ENCODE measurements around the gene FOXL2.

FOXL2 gene

DNA sequence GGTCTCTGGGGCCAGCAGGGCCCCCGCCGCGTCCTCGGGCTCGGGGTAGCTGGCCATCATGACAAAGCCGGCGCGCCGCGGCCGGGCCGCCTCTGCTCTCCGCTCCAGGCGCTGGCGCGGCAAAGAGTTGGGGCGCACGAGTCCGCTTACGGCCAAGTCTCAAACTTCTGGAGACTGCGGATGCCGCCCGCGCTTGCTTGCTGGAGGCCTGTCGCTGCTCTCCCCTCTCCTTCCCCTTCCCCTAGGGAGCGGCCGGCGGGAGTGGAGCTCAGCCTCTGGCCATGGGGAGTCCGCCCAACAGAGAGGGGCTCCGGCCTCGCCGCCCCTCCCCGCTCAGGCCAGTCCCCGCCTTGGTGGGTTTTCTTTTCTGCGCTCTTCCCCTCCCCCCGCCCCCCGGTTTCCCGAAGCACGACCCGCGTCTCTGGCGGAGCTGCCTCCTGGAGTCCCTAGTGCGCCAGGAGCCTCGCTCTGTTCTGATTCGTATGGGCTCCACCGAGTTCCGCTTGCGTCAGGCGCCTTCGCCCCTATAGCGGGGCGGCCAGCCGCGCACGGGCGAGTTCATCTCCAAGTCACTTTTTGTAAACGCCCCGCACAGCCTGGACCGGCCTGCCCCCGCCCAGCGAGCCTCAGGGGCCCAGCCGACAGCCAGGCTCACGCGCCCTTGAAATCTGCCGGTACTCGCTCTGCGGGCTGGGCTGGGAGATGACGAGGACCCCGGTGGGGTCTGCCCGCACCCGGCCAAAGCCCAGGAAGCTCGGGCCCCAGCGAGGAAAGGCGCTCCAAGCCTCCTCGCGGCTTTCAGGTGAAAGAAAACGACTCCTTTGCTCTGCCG is at the start of gene FOXL2, which contains the start of gene FOXL2NB:
FOXL2 (minus strand) TSS at position 475 of the 832 bp plus-strand sequence; CDS start at position 60, 415 bp downstream.
FOXL2NB (plus strand) TSS at position 555 of the 832 bp plus-strand sequence; CDS start at position 703, 148 bp downstream.
- DNase-seq, result no peak

DNA sequence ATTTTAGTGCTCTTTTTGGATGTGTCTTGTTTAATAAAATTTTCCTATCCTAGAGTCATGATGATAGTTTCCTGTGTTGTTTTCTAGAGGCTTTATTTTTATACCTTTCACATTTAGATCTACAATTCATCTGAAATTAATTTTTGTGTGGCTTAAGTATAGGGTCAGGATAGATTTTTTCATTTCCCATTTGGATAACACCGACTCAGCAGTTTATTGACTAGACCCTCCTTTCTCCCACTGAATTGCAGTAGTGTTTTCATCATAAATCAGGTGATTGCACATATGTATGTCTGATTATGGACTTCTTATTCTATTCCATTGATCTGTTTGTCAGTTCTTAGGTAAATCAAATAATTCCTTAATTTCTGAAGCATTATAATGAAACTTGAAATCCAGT is 48.8 kb upstream of the FOXL2 start:
- no peak for DNase-seq

DNA sequence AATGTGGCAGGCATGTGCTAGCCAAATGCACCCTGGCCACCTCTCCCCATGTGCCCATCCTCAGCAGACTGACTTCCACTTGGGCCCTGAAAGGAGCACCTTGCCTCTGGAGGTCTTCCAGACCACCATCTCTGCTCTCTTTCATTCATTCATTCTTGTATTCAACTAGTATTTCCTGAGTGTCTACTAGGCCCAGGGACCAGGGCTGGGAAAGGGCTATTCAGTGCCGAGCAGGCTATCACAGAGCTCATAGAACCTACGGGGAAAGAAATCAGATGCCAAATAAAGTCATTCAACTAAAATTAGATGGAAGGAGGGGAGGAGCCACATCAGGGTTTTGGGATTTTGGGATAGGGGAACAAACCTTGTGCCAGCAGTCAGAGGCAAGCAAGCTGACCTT is 40.2 kb upstream of the FOXL2 start:
- DNase-seq, result no peak

DNA sequence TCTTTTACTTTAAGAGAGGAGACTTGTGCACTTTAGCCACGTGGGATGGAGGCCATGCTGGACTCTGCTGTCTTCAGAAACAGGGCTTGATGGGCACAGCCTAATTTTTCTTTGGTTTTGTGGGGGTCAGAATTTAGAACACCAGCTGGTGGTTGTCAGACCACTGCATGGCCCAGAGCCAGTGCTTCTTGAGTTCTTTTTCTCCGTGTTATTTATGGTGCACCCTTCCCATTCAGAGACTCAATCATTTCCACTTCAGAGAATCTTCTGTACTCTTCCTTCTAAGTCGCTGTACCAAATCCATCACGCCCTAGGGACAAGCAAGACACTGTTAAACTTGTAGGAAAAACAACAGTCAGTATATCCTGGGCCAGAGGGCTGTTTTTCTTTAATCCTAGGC is 39.0 kb upstream of the FOXL2 start:
- DNase-seq, result no peak

DNA sequence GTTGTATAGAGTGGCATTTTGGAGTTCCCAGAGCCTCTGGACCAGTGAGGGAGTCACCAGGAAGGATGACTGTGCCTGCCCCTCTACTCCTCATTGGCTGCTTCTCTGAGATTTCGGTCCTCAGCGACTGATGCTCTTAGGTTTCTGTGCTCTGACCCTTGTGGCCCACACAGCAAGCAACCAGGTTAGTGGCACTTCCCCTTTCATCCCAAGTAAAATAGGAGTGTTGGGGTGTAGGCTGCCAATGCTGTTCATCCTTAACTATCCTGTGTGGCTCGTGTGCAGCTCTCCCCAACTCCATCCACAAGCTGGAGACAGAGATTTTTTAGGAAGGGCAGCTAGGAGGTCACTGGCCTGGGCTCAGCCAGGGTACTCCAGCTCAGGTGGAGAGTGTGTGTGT is 37.9 kb upstream of the FOXL2 start:
- DNase-seq, result no peak

DNA sequence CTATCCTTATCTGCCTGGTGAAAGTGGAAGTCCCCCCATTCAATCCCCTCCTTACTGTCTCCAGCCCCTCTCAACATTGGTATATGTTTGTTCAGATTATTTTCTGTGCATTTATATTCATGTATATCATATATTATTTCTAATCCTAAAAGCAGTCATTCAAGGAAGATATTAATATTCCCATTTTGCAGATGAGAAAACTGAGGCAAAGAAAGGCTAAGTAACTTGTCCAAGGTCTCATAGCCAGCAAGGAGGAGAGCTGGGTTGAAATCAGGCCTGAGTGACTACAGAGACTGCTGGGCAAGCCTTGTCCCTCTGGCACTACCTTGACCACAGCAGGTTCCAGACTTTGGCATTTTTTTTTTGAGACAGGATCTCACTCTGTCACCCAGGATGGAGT is 29.1 kb upstream of the FOXL2 start:
- no peak for DNase-seq

DNA sequence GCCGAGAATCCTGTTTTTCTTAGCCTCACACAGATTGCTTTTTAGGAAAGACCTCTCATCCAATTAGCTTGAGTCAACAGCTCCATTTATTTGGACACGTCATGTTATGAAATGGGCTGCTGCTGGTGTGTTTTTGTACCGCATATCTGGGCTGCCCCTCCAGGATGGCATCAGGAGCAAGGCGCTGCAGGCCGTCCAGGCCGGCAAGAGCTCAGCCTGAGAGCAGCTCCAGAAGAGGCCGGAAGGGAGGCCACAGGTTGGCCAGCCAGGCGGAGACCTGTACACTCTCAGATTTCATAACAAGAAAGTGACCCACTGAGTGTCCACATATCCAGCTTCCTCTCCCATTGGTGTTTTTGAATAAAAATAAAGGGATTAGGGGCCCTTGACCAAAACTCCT is 28.4 kb upstream of the FOXL2 start:
- no peak for DNase-seq

DNA sequence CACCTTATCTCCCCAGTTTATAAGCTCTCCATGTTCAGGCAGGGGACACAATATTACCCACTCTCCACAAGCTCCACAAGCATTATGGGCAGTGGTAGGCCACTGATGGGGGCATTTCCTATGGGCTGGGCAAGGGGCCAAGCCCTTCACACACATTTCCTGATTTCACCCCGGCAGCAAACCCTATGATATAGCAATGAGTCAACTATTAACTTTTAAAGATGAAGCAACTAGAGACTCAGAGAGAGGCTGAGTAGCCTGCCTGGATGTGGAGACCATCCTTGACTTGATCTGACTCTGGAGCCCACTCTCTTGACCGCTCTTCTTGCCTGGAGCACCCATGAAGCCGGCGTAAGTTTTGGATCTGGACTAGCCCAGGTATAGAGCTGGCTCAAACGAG is 27.5 kb upstream of the FOXL2 start:
- DNase-seq, result no peak

DNA sequence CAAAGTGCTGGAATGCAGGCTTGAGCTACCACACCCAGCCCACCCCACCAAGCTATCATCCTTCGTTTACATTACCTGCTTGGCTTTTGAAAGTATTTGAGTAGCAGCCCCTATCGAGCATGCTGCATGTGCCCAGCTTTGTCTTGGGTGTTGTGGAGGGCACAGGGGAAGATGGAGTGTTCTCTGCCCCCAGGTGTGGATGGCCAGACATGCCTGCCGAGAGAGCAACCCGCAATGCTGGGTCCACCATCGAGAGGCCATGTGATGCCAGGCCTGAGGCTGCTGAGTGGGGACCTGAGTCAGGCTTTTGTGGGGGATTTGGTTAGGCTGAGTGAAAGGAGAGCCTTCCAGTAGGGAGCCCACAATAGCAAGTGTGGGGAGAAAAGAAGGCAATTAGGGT is 26.0 kb upstream of the FOXL2 start:
- DNase-seq, result no peak

DNA sequence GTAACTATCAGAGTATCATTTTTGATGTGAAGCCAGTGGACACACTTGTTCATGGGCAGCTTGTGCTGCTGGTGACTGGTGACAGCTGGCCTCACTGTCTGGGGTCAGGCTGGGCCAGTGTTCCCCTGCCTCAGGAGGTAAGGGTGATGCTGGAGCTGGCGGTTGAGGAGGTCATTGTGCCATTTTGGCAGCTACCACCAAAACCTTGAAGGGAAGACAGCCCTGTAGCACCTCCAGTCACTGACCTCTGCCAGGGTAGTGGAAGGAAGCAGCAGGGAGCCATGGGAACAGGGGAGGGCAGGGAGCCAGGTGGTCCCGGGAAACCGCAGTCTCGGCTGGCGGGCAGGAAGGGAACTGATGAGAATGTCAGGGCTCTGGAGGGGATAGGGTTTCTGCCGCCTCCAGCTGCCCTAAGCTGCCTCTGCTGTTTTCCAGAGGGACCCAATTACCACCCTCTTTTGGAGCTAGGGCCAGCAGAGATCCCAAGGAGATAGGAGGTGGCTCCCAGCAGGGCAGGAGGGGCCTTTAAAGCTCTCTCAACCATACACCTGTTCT is 24.9 kb upstream of the FOXL2 start:
- DNase-seq, result no peak

DNA sequence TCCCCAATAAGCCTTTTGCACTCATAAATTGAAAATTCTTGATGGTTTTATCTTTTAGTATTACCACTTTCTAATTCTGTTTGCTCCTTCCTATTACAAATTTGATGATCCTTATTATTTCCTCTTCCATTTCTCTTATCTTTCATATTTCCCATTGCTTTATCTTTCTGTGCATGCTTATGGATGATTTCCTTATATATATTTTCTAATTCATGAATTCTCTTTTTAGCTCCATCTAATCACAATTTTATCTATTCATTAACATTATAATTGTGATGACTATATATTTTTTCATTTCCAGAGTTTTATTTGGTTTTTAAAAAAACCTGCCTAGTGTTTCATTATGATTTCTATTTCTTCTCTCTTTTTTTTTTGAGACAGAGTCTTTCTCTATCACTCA is 18.0 kb upstream of the FOXL2 start:
- no peak for DNase-seq

DNA sequence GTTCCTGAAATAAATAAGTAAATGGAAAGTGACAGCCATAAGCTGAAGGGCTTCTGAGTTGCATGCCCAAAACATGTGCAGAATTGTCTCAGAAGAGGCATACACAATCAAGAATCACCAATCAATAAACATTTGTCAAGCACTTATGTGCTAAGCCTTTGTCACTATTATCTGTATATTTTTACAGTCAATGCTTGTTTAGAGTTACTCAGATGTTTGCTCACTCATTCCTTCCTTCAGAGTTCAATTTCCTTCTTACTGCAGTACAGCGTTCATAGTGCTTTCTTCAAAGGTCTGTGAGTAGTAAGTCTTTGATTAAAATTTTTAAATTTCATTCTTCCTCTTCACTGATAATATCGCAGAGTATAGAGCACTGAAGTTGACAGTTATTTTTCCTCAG is 17.3 kb upstream of the FOXL2 start:
- no peak for DNase-seq

DNA sequence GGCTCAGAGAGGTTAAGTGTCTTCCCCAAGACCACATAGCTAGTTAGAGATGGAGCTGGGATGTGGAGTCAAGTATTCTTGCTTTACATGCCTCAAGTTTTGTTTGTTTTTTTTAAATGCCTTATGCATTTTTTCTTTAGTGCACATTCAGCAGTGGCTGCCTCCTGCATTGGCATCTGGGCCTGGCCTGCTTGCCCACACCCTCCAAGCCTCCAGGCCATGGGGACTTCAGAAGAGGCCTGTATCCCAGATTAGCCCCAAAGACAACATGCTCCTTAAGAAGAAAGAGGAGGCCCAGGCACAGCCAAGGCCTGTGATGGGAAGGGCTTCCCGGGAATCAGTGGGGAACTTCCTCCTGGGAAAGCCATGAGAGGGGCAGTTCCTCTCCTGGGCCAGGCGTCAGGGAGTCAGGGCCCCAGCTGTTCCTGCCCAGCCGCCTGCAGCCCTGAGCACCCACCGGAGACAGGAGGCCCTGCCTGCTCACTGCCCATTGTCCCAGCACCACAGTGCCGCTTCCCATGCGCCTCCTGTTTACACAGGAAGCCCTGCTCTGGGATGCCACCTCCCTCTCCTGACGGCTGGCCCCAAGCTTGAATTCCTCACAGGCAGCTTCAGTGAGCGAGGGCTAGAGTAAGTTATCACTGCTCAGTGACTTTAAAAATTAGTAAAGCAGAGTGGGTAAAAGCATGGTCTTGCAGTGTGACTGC is 16.1 kb upstream of the FOXL2 start:
- no peak for DNase-seq

DNA sequence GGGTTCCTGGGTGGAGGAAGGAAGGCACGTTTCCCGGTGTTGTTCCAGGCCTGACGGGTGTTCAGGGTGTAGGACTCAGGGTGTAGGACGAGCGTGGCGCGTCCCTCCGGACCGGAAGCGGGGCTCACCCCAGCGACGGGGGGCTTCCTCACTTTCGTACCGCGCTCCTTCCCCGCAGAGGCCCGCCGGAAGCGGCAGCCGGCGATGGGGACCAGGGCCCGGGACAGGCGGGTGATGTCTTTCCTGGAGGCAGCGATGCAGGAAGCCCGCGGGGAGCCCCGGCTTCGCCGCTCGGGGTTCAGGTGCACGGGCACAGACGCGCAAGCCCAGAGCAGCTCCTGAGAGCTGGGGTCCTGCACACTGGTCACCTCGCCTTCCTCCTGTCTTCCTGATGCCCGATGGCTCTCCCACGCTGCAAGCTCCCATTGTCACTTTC is 13.5 kb upstream of the FOXL2 start:
- no peak for DNase-seq

DNA sequence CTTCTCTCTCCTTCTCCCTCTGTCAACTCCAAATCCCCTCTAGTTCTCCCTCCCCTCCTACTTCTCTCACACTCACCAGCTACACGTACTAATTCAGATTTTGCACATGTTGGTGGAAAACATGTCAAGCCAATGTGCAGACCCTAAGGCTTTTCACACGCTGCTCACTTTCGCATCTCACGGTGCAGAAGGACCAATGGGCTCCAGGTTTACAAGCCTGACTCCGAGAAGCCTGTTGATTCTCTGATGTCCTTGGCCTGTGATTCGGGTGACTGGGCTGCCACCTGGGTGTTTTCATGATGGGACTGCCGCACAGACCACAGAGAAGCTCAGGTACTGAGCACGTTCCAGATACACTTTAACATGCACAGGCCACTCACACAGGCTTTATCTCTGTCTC is 3.8 kb upstream of the FOXL2 start:
- DNase-seq, result no peak

DNA sequence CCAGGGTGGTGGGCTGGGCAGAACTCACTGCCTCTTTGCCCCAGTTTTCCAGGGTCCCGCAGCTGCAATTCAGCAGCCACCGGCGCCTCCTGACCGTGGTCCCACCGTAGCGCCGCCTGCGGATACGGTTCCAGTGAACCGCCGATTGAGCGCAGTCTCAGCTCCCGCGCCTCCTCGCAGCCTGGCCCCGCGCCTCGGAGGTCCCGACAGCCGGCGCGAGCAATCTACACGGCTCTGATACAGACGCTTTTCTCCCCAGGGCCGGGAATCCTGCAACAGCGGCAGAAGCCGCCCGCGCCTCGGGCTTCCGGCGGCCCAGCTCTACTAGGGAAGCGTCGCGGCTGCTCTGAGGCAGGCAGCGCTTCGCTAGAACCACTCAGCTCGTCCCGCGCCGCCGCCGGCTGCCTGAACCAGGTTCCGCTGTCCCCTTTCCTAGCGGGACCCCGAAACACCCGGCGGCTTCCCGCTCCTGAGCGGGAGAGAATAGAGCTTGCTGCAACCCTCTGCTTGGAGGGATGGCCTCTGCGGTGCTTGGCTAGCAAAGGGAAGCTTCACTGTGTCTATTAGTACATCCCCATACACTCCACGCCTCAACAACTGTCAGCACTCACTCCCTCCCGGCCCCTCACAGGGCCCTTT is 3.2 kb upstream of the FOXL2 start:
- DNase-seq, result no peak

DNA sequence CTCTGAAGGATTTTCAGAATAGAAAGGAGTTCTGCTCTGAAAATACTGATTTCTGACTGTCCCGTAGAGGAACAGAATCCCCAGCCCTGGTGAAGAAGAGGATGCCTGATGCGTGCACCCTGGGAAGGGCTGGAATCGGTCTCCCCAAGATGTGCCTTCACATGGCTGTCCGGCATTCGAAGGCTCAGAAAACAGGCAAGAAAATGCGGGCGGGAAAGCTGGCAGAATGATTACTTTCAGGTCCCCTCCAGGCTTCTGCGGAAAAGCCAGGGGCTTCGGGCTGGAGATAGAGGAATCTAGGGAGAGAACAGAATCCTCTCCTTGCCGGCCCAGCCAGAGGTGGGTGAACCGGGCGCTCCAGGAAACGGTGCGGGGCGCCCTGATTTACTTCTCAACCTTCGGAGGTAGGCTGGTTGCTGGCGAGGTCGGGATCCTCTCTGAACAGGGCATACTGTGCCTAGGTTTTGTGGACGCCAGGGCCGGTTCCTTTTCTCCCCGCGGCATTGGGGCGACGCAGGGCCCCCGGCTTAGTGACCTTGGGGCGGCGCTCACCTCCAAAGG is 2.6 kb upstream of the FOXL2 start:
- no peak for DNase-seq

DNA sequence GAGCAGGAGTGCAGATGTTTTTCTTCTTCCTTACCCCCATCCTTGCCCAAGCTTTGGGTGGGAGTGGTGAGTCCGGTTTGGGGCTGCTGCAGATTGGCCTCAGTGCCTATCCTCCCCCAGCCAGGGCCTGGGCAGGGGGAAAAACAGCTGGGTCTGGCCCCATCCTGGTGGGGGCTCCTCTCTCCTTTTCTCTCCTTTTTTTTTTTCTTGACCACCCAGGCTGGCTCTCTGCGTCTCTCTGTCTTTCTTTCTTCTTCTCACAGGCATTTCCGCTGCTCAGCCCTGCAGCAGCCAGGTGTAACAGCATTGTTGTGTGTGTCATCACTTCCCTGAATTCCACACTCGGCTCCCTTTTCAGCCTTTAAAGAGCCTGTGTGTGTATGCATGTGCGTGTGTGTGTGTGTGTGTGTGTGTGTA is 2.1 kb upstream of the FOXL2 start:
- no peak for DNase-seq

DNA sequence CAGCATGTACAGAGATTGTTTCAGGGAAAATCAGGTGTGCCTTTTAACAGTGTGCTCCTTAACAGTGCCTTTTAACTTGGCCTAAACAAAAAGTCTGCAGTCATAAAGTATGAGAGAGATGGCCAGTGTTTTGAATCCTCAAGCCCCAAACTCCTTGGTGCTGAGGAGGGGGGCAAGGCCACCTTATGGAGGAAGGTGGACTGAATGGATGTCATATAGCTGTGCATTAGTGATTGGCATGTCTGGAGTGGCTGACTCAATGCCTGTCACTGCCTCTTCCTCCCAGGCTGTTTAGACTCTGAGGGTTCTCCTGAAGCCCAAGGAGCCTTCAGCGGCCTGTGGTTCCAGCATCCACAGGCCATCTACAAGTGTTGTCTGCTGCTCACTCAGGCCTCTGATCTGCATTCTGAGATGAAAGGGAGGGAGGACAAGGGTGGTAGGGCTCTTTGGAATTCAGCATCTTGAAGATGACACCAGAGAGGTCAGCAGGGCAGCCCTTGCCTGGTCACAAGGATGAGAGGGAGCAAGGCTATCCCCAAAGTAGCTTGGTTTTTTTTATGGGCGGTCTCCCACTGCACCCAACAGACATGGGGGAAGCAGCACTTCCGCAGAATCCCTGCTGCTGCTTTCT is 1.5 kb upstream of the FOXL2 start:
- DNase-seq, result no peak

DNA sequence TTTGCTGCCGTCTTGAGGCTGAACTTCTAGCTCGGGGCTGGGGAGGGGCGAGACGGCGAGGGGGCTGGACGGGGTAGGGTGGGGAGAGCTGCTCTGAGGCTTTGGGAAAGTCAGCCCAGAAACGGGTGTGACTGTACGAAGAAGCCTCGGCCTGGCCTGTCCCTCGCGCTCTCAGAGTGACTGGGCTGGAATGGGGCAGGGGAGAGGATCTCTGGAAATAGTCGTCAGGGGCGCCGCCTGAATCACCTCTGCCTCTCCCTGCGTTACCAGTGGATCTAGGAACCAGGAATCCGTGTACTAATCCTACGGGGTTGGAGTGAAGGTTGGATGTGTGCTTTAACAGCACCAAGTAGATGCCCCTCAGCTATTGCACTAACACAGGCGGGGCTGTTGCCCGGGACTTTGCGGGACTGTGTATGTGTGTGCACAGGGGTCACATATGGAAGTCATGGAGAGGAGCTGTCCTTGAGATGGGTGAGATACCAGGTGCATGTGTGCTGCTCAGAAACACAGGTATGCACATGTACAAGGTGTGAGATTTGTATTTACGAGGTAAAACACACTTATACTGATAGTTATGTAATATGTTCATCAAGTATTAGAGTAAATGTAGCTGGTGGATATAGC is 671 bp upstream of the FOXL2 start:
- DNase-seq, result no peak

DNA sequence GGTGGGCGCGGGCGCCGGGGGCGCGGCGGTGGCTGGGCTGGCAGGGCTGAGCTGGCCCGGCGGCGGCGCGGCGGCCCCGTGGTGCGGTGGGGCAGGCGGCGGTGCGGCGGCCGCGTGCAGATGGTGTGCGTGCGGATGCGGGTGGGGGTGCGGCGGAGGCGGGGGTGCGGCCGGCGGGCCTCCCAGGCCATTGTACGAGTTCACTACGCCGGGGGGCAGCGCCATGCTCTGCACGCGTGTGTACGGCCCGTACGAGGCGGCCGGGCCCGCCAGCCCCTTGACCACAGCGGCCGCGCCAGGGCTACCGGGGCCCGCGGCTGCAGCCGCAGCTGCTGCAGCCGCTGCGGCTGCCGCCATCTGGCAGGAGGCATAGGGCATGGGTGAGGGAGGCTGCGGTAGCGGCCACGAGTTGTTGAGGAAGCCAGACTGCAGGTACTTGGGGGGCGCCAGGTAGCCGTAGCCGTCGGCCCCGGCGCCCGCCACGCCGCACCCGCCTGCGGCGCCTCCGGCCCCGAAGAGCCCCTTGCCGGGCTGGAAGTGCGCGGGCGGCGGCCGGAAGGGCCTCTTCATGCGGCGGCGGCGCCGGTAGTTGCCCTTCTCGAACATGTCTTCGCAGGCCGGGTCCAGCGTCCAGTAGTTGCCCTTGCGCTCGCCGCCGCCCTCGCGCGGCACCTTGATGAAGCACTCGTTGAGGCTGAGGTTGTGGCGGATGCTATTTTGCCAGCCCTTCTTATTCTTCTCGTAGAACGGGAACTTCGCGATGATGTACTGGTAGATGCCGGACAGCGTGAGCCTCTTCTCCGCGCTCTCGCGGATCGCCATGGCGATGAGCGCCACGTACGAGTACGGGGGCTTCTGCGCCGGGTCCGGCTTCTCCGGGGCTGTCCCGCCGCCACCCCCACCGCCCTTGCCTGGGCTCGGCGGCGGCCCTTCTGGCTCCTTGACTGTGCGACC is 951 bp downstream of the FOXL2 start:
- no peak for DNase-seq

Data from NCI-H510A (cell line).